Thyroid gland (tissue), 4 donors: ENCODE measurements around the gene TOR4A. TPM values are rescaled to one million over a fixed set of nuclear protein-coding genes. Genes with fewer than 3 reads are reported as not detected.
"Not testable (repeated sequence)": the region's sequence is repeated elsewhere in the genome, so short reads cannot be mapped to it uniquely, and the experiment has no call there.

Experiments used
- DNase-seq, 2 donors: peaks; one replicate each; pipeline ENCODE4 v3.0.0-alpha.2; 2019
- H3K27ac ChIP-seq, 3 donors: fragments of 200-600 bp; sonication (generic); 1 replicate in 2 of 3; 2 replicates in 1 of 3; pipeline ENCODE4 v1.5.1; 2016 to 2019; ENCODE audit warnings: mild to moderate bottlenecking in 1 of 3, moderate library complexity in 1 of 3
- H3K27me3 ChIP-seq: fragments of 200-600 bp; sonication (generic); one replicate; pipeline ENCODE4 v1.5.1; 2019
- H3K36me3 ChIP-seq, 2 donors: fragments of 200-600 bp; sonication (generic); one replicate each; pipeline ENCODE4 v1.5.1; 2016 to 2019
- H3K4me1 ChIP-seq, 2 donors: fragments of 200-600 bp; sonication (generic); one replicate each; pipeline ENCODE4 v1.5.1; 2017 to 2019
- H3K4me3 ChIP-seq, 3 donors: fragments of 200-600 bp; sonication (generic); replicated peaks in 1 of 3; 1 replicate in 2 of 3; 2 replicates in 1 of 3; pipeline ENCODE4 v1.5.1; 2016; ENCODE audit warnings: mild to moderate bottlenecking in 1 of 3
- H3K9me3 ChIP-seq: fragments of 200-600 bp; sonication (generic); one replicate; pipeline ENCODE4 v1.5.1; 2017
- CTCF ChIP-seq, 6 experiments: fragments of 200-600 bp in 3 of 6; fragments of 450-650 bp in 3 of 6; sonication (generic) in 3 of 6; IDR thresholded peaks; one replicate each; pipeline ENCODE4 v1.5.1; 2016 to 2019; ENCODE audit warnings: antibody characterized with exemption in 6 of 6, mild to moderate bottlenecking in 2 of 6, inconsistent platforms in 1 of 6, moderate library complexity in 1 of 6
- POLR2A ChIP-seq, 2 donors: fragments of 450-650 bp; IDR thresholded peaks; one replicate each; pipeline ENCODE4 v1.6.1; 2017; ENCODE audit warnings: antibody characterized with exemption in 2 of 2, mild to moderate bottlenecking in 2 of 2, moderate library complexity in 1 of 2
- WGBS, 2 donors: methylation state at CpG; one replicate each; pipeline ENCODE4 v1.1.5; 2017; 5-methylcytosine and 5-hydroxymethylcytosine counted together
- intact Hi-C: fragments of 100-400 bp; cut with DNase I; formaldehyde crosslinking; loops from one replicate; pipeline ENCODE4 v1.15.1; 2023
- total RNA-seq, 4 donors: library from RNA; depleted of rRNA; stranded (reverse); fragments of >200 nt; gene quantifications; one replicate each; pipeline ENCODE4 v1.2.3, GENCODE V29; 2016

The TOR4A gene
- total RNA-seq, 4 donors from 2014 or later = 10.8 to 14.7 (median 12.0) TPM

- Histone ChIP-seq H3K4me1 (peaks cover 22 to 55% of the 10 kb centered on the region in 2 donors), H3K36me3 (peaks cover 16 to 18% of the 10 kb centered on the region in 2 donors), H3K4me3 (peak overlapping the region; percentile 38 to 66 (median 48)), H3K27ac (peak overlapping the region; percentile 91 to 97 (median 94)), H3K27me3 (no peaks in the 10 kb centered on the region), H3K9me3 (no peaks in the 10 kb centered on the region)
- intact Hi-C loops = no loop called here
- no peak for TF ChIP-seq POLR2A (IDR thresholded peaks at IDR 0.05)
- no peak for TF ChIP-seq CTCF (IDR thresholded peaks at IDR 0.05)
- WGBS, 2 donors = 0% methylated on average over 1 to 7 of the region's 58 CpGs
- DNase-seq = peak; percentile 87 to 88
These were observed 37.1 kb upstream of the TOR4A start for GRCh38 chr9:137240318-137240840.

- peaks cover 22 to 52% of the 10 kb centered on the region in 2 donors for H3K4me1 ChIP-seq
These were observed 36.6 kb upstream of the TOR4A start, which contains the start of gene TUBB4B for GRCh38 chr9:137240841-137241489. Gene TUBB4B (plus strand): TSS chr9:137241287. CDS start chr9:137241361, 74 bp downstream.

GRCh38 chr9:137241490-137242268 is 35.8 kb upstream of the TOR4A start:
- Histone ChIP-seq H3K4me3 (peak overlapping the region; percentile 71 to 83 (median 72)), H3K27me3 (no peaks in the 10 kb centered on the region), H3K36me3 (peaks cover 16 to 18% of the 10 kb centered on the region in 2 donors), H3K27ac (peak overlapping the region; percentile 66 to 74 (median 70)), H3K4me1 (peaks cover 15 to 45% of the 10 kb centered on the region in 2 donors), H3K9me3 (no peaks in the 10 kb centered on the region)
- TF ChIP-seq POLR2A (IDR thresholded peaks at IDR 0.05) = no peak
- TF ChIP-seq CTCF (IDR thresholded peaks at IDR 0.05) = no peak
- WGBS, 2 donors = 5 to 27% methylated on average over 5 to 21 of the region's 83 CpGs
- intact Hi-C loops = no loop called here
- peak; percentile 47 to 56 for DNase-seq

More at GRCh38 chr9:137240841-137241489, 36.6 kb upstream of the TOR4A start, which contains the start of gene TUBB4B:
- peak; percentile 99 to 100 for DNase-seq
- WGBS, 2 donors = 0 to 1% methylated on average over 23 to 44 of the region's 67 CpGs
- Histone ChIP-seq H3K9me3 (no peaks in the 10 kb centered on the region), H3K4me3 (peak within 1 kb of the TSS; percentile 71 to 83 (median 72)), H3K36me3 (peaks cover 16 to 18% of the 10 kb centered on the region in 2 donors), H3K27me3 (no peaks in the 10 kb centered on the region), H3K27ac (peak within 1 kb of the TSS; percentile 91 to 97 (median 94))
- intact Hi-C loops = no loop called here
- TF ChIP-seq CTCF (IDR thresholded peaks at IDR 0.05) = peak in 1 of 6 experiments; percentile 15
- TF ChIP-seq POLR2A (IDR thresholded peaks at IDR 0.05) = peak; percentile 99 to 100

GRCh38 chr9:137242269-137243203 is 35.0 kb upstream of the TOR4A start:
- 83 to 84% methylated on average over 30 to 36 of the region's 36 CpGs for WGBS, 2 donors
- intact Hi-C loops = no loop called here
- H3K27me3 ChIP-seq = no peaks in the 10 kb centered on the region
- DNase-seq = no peak
- no peaks in the 10 kb centered on the region for H3K9me3 ChIP-seq
- H3K27ac ChIP-seq = peak overlapping the region in 2 of 3 donors; percentile 55 to 66
- peak overlapping the region; percentile 71 to 83 (median 72) for H3K4me3 ChIP-seq
- peaks cover 16 to 18% of the 10 kb centered on the region in 2 donors for H3K36me3 ChIP-seq
- H3K4me1 ChIP-seq = peaks cover 8 to 36% of the 10 kb centered on the region in 2 donors
- TF ChIP-seq CTCF (IDR thresholded peaks at IDR 0.05) (no peak), POLR2A (IDR thresholded peaks at IDR 0.05) (no peak)

- H3K9me3 ChIP-seq, H3K4me3 ChIP-seq, H3K27ac ChIP-seq, intact Hi-C loops, DNase-seq, H3K27me3 ChIP-seq: not testable (repeated sequence)
- peaks cover 8 to 29% of the 10 kb centered on the region in 2 donors for H3K4me1 ChIP-seq
- 93 to 96% methylated on average over 18 of the region's 18 CpGs for WGBS, 2 donors
- H3K36me3 ChIP-seq = peaks cover 16 to 18% of the 10 kb centered on the region in 2 donors
These were observed 34.3 kb upstream of the TOR4A start for GRCh38 chr9:137243266-137243625.
